CD4-positive, alpha-beta T cell treated with Interferon gamma for 1 hour (primary cell): ENCODE measurements around the gene TMEM250.
A peak's percentile ranks its signal among the peaks of the same experiment; 100 is the strongest.
"Not testable (repeated sequence)": the region's sequence is repeated elsewhere in the genome, so short reads cannot be mapped to it uniquely, and the experiment has no call there.

Experiments used
- DNase-seq: peaks from one replicate; pipeline ENCODE4 v3.0.0-alpha.2; 2020

TMEM250 gene

DNA sequence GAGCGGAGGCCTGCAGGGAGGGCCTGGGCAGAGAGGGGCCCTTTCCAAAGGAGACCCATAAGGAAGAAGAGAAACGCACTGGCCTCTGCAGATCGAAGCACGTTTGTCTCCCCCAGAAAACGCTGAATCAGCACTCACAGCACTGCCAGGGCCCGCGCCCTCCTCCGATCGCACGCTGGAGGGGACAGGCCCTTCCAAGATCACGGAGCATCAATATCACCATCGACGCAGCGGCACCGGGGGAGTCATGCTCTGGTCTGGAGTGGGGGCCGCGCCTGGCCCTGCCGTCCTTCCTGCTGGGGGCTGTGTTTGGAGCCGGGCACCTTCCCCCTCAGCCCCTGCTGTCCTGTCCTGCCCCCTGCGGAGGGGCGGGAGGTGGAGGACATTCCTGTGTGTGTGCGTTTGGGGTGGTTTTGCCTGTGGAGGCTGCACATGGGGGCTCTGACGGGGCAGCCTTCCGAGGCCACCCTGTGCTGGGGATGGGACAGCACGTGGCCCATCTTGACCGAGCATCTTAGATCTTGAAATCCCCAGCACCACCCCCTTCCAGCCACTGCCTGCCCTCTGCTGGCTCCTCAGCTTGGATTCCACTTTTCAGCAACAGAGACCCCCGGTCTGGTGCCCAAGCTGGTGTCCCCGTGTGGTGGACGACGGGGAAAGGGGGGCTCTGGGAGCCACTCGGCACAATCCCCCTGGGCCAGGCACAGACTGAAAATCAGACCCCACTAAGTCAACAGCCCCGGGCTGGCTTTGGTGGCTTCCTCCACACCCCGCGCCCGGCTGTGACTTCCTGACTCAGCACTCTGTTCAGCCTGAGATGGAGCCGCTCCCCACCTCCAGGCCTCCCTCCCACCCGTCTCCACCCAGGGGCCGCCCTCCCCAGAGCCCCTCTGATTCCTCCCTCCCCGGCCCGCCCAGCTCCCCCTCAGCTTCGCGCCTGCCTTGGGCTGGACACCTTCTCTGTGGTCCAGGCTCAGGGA lies 8.3 kb downstream of the TMEM250 start:
- peak; percentile 24 for DNase-seq

DNA sequence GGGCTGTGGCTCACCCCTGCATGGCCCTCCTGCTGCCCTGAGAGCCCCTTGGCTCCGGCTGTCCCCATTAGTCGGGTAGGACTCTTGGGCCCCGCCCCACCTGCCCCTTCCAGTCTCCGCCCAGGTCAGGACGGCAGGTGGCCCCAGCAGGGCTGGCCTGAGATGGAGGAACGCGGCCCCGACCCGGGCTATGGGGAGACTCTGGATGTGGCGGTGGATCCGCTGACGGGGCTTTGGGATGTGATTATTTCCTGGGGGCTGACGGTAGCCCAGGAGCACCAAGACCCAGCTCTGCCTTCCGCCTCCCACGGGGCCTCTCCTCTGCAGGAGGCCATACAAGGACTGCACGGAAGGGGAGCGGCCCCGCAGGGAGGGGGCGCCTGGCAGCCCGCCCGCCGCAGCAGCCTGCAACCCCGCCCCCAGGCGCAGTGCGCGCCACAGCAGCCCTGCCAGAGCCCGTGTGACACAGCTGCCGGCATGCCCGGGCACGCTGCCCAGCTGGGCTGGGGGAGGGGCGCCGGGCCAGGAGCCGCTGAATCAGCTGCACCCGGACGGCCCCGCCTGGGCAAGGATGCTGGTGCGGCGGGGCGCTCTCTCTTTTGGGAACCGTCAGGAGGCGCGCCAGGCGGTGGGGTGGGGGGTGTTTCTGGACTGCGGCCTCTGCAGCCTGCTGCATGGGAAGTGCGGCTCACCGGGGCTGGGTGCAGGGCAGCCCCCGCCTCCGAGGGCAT lies 9.2 kb downstream of the TMEM250 start:
- peak; percentile 91 for DNase-seq

DNA sequence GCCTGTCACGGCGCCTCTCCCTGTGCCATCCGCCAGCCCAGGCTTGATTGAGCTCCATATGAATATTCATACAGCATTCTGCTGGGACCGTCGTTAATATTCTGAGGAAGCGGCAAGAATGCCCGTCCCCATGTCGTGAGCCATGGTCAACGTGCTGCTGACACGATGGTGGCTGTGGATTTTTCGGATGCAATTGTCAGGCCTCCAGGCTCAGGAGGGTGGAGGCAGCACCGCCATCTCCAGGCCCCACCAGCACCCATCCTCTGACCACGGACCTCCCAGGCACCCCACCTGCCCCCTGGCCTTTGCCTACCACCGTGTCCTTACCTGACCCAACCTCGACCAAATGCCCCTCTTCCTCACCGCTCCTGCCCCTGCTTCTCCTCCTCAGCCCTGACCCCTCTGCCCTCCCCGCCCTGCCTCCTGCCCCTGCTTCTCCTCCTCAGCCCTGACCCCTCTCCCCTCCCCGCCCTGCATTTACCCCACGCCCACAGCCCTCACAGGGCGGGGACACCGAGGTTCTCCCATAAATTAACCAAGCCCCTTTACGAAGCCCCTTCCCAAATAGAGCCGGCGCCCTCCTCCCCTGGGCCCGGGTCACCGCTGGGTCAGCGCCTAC lies 9.9 kb downstream of the TMEM250 start:
- no peak for DNase-seq

GRCh38 chr9:136107953-136108647 lies 10.6 kb downstream of the TMEM250 start:
- no peak for DNase-seq

GRCh38 chr9:136107155-136107952 lies 11.3 kb downstream of the TMEM250 start:
- DNase-seq: peak; percentile 41

DNA sequence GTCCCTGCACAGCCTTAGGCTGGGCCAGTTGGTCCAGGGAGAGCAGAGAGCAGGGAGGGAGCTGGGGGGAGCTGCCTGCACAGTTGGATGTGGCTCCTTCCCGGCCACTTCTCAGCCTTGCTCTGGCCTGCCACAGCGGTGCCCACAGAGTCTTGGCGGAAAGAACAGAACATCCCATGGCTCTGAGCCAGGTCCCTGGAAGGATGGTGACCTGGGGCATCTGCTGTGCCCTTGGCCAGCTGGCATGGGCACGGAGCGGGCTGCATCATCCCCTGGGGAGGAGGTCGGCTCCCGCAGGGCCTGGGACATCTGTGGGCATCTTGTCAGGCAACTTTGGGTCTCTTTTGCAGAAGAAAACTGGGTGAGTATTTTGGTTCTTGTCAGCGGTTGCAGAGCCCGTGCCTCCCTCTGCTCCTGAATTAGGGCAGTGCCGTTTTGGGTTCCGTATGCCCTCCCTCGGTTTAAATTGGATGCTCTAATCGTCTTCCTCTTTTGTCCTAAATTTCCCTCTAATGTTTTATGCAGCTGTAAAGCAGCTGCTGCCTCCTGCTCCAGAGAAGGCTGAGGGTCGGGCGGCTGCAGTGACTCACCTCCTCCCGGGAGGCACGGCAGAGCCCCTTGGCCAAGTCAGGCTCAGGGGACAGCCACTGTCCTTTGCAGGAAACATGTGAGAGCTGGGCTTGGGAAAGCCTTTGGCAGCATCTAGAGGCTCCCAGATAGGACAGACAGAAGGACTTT lies 13.1 kb downstream of the TMEM250 start:
- no peak for DNase-seq

DNA sequence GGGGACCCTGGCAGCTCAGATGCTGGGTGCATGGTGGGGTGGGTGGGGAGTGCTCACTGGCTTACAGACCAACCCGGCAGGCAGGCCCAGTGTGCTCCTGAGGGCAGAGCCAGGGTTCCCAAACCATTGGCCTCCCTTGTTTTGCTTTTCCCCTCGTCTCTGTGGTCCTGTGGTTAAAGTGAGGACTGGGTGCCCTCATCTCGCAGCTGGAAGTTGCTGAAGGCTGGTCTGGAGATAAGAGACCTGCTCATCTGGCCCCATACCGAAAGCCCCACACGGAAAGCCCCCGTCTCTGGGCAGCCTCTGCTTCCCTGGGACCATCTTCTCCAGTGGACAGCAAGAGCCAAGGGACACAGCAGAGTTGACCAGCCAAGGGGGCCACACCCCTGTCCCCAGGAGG lies 13.8 kb downstream of the TMEM250 start:
- no peak for DNase-seq

DNA sequence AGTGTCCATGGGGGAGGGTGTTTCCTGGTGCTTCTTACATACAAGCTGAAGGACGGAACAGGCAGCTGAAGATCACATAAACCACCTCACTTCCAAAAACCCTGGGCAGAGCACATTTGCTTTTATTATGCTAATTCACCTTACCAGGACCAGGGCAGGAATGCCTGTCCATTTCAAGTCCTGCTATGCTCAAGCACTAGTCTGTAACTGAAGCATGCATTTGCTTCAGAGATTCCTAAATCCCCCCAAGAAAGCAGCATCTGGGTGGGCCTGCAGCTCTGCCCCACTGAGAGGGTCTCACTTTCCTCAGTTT lies 14.2 kb downstream of the TMEM250 start:
- no peak for DNase-seq

DNA sequence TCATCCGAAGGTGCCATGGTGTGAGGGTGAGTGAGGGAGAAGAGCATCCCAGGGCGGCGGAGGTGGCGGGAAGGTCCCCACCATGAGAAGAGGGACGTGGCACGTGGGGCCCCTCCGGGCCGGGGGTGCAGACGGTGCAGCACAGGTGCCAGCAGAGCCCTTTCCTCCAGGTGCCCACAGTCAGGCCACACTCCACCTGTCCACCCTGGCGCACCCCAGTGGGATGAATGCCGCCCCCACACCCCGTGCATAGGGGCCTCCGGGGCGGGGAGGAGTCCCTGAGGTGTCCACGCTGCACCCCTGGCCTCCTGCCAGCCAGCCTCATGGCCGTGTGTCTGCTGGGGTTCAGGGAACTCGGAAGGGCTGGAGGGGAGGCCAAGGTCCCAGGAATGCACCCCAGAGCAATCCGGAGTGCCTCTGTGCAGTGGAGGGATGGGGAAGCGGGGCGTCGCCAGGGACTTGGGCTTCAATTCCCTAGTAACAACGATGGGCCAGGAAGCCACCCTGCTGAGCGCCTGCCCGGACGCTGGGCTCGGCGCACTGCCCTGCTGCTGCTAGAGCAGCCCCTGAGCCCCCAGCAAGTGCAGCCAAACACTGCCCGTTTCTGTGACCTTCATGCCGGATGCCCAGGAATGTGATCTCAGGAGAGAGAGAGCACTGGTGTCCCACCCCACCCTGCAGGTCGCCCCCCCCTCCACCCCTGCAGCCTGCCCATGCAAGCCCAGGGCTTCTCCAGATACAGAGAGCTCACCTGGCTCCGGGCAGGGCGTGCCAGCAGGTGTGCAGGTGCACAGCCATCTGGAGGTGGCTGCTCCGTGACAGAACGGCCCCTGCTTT lies 14.8 kb downstream of the TMEM250 start:
- no peak for DNase-seq

DNA sequence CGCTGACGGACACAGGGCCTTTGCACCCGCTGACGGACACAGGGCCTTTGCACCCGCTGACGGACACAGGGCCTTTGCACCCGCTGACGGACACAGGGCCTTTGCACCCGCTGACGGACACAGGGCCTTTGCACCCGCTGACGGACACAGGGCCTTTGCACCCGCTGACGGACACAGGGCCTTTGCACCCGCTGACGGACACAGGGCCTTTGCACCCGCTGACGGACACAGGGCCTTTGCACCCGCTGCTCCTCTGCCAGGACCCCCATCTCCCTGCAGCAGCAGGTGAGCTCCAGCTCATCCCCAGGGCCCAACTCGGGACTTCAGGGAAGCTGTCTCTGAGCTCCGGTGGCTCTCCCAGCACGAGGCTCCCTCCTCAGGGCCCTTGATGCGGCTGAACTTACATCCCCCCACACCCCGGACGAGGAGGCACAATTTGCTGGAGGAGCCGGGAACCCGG lies 17.0 kb downstream of the TMEM250 start:
- DNase-seq: not testable (repeated sequence)

- no peak for DNase-seq
Measured at GRCh38 chr9:136100700-136101614, 17.7 kb downstream of the TMEM250 start.

GRCh38 chr9:136099542-136099941 lies 19.1 kb downstream of the TMEM250 start:
- no peak for DNase-seq

DNA sequence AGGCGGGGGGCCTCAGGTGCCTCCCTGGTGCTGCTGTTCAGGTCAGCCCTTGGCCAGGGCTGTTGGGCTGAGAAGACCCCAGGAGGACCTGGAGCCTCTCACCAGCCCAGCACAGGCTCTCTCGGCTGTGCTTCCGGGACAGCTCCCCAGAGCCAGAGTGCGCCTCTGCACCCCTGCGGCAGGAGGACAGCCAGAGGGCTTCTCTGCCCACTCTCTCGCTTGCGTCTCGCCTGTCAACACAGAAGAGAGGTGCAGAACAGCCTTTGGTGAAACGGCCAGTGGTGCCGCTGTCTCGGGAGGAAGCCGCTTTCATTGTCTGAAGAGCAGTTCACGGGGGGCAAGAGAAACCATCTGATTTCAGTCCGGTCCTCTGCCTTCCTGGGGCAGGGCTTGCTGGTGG lies 19.8 kb downstream of the TMEM250 start:
- no peak for DNase-seq

DNA sequence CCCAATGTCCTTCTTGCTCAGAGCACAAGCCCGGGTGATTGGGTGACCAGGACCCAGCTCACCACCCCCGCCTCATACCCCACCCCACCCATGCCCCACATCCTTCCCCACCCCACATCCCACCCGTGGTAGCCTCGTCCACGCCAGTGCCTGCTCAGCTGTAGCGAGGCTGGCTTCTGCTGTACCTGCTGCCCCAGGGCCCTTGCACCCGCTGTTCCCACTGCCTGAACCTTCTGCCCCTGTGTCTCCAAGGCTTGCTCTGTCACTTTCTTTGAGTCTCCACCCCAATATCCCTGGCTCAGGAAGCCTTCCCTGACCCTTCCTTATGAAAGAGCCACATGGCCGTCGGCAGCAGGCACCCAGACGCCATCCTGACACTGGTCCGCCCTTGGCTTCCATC lies 20.5 kb downstream of the TMEM250 start:
- DNase-seq: no peak

- no peak for DNase-seq
Measured at GRCh38 chr9:136096505-136097001, 22.1 kb downstream of the TMEM250 start.

DNA sequence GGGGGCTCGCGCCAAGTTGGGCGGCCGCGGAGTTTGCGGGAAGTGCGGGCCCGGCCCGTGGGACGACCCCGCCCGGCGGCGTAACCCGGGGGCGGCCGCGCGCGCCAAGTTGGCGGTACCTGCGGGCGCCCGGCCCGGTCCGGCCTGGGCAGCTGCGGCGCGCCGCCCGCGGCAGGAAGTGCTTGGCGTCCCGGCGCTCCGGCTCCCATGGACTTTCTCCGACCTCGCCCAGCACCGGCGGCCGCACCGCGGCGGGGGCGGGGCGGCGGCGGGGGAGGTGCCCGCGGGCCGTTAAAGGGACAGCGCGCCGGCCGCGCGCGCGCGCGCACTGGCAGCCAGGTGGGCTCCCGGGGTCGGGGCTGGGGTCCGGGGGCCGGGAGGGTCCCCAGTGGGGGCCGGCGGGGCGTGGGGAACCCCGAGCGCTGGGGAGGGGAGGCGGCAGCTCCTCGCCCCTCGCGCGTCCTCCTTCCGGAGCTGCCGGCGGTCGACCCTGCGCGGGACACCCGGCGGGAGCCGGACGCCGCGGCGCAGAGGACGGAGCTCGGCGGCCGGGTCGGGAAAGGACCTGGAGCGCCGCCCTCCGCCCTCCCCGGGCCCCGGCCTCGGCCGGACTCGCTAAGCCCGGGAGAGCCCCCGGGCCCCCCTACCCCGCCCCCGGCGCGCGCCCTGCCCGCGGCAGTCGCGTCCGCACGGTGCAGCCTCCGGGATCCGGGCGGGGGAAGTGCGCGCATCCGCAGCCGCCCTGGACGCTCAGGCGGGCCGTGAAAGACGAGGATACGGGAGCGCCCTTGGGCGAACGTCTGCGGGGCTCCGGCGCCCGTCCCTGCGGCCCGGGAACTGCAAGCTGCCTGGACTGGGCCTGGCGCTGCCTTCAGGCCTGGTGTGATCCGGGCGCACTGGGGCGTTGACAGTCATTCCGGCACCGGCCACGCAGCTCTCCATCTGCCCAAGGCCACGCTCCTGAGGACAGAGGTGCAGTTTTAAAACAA lies 23.3 kb downstream of the TMEM250 start, which contains the start of gene NACC2:
Gene NACC2 (minus strand): TSS at position 220 of the 989 bp plus-strand sequence. CDS start 44,768 bp downstream, outside the sequence.
- DNase-seq: peak; percentile 37
